ENCODE measurements around the gene DLG2. TPM values are rescaled to one million over a fixed set of nuclear protein-coding genes. Genes with fewer than 3 reads are reported as not detected.

The DLG2 gene
- total and polyA plus RNA-seq, 4 donors, result 0.30 to 5.5 (median 0.68) TPM

DNA sequence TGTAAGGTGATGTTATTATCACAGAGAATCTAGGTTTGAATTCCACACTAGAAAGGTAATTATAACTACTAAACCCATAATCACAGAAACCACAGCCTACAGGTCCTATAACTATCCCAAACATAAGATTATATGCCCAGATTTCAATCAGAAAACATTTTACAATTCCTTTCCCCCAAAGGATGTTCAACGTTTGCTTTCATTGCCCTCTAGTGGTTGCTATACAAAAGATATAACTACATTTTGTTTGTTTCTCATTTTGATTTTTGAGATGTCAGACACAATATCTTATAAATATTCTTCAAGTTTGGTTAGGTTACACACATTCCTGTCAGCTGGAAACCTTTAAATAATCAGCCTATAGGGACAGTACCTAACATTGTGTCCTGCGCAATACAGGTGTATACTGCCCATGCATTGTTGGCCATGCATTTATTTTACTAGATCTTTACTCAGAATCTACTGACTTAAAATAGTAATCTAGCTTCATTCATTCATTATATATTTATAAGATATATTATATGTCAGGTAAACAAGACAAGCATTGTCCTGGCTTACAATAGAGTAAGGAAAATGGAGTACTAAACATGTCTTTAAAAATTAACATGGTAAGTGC is 1810.5 kb downstream of the DLG2 start:
- no peaks in the 10 kb centered on the region for H3K27me3 ChIP-seq (ENCODE audit: control insufficient read depth in 4 of 4, insufficient read depth in 4 of 4, low read length in 3 of 4)
- no peak overlapping the region for H3K27ac ChIP-seq (ENCODE audit: low read depth in 1 of 2, low read length in 2 of 2)
- H3K4me3 ChIP-seq (ENCODE audit: low read depth in 1 of 3, low read length in 3 of 3), result no peak overlapping the region
- H3K36me3 ChIP-seq (ENCODE audit: control insufficient read depth in 4 of 4, insufficient read depth in 3 of 4, low read depth in 1 of 4, low read length in 3 of 4), result no peaks in the 10 kb centered on the region
- H3K9me3 ChIP-seq (ENCODE audit: control insufficient read depth in 4 of 4, low read length in 3 of 4), result no peaks in the 10 kb centered on the region
- WGBS, result 47% methylated on average over 2 of the region's 2 CpGs
- H3K4me1 ChIP-seq (ENCODE audit: control insufficient read depth in 4 of 4, insufficient read depth in 4 of 4, low read length in 3 of 4), result no peaks in the 10 kb centered on the region
- TF ChIP-seq RAD21 (IDR thresholded peaks at IDR 0.05), result peak; percentile 84
- TF ChIP-seq CTCF (IDR thresholded peaks at IDR 0.05; ENCODE audit: low read depth, low read length, missing input control), result peak; percentile 28
- TF ChIP-seq, protein P1, sequence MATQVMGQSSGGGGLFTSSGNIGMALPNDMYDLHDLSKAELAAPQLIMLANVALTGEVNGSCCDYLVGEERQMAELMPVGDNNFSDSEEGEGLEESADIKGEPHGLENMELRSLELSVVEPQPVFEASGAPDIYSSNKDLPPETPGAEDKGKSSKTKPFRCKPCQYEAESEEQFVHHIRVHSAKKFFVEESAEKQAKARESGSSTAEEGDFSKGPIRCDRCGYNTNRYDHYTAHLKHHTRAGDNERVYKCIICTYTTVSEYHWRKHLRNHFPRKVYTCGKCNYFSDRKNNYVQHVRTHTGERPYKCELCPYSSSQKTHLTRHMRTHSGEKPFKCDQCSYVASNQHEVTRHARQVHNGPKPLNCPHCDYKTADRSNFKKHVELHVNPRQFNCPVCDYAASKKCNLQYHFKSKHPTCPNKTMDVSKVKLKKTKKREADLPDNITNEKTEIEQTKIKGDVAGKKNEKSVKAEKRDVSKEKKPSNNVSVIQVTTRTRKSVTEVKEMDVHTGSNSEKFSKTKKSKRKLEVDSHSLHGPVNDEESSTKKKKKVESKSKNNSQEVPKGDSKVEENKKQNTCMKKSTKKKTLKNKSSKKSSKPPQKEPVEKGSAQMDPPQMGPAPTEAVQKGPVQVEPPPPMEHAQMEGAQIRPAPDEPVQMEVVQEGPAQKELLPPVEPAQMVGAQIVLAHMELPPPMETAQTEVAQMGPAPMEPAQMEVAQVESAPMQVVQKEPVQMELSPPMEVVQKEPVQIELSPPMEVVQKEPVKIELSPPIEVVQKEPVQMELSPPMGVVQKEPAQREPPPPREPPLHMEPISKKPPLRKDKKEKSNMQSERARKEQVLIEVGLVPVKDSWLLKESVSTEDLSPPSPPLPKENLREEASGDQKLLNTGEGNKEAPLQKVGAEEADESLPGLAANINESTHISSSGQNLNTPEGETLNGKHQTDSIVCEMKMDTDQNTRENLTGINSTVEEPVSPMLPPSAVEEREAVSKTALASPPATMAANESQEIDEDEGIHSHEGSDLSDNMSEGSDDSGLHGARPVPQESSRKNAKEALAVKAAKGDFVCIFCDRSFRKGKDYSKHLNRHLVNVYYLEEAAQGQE (IDR thresholded peaks at IDR 0.05), result no peak
- no peak for DNase-seq (ENCODE audit: low spot score)
- H3K9ac ChIP-seq (ENCODE audit: low read depth in 1 of 2, low read length in 2 of 2), result no peak overlapping the region

DNA sequence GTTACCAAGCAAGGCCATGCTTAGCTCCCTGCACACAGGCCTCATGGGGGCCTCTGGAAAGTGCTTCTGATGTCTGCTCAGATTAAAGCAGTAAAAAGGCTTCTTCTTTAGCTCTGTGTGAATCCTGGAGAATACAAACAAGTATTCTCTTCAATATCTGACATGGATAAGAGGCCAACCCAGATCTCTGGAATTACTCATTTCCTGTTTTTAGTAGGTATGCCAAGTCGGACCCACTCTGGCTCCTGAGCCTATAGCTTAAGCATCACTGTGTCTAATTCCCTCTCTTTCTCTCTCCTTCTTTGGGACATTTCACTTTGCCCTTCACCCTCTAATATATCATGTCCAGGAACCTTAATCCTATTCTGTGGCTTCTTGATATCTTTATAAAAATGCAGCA is 1811.4 kb downstream of the DLG2 start:
- Histone ChIP-seq H3K27me3 (ENCODE audit: control insufficient read depth in 4 of 4, insufficient read depth in 4 of 4, low read length in 3 of 4) (no peaks in the 10 kb centered on the region), H3K36me3 (ENCODE audit: control insufficient read depth in 4 of 4, insufficient read depth in 3 of 4, low read depth in 1 of 4, low read length in 3 of 4) (no peaks in the 10 kb centered on the region), H3K4me3 (ENCODE audit: low read depth in 1 of 3, low read length in 3 of 3) (no peak overlapping the region), H3K9me3 (ENCODE audit: control insufficient read depth in 4 of 4, low read length in 3 of 4) (no peaks in the 10 kb centered on the region), H3K27ac (ENCODE audit: low read depth in 1 of 2, low read length in 2 of 2) (no peak overlapping the region), H3K9ac (ENCODE audit: low read depth in 1 of 2, low read length in 2 of 2) (no peak overlapping the region), H3K4me1 (ENCODE audit: control insufficient read depth in 4 of 4, insufficient read depth in 4 of 4, low read length in 3 of 4) (no peaks in the 10 kb centered on the region)
- TF ChIP-seq, protein P1 (IDR thresholded peaks at IDR 0.05), result no peak
- TF ChIP-seq TAF1 (conservative IDR thresholded peaks at IDR 0.05), result no peak
- TF ChIP-seq FOXA2 (IDR thresholded peaks at IDR 0.05), result no peak
- no peak for TF ChIP-seq JUND (IDR thresholded peaks at IDR 0.05)
- no peak for TF ChIP-seq RAD21 (IDR thresholded peaks at IDR 0.05)
- TF ChIP-seq ZBTB33 (IDR thresholded peaks at IDR 0.05), result no peak
- TF ChIP-seq CTCF (IDR thresholded peaks at IDR 0.05; ENCODE audit: low read depth, low read length, missing input control), result no peak
- no peak for TF ChIP-seq EGR1 (IDR thresholded peaks at IDR 0.05; ENCODE audit: low read depth in 2 of 2)
- TF ChIP-seq HNF4A (conservative IDR thresholded peaks at IDR 0.05), result no peak
- no peak for TF ChIP-seq SP1 (IDR thresholded peaks at IDR 0.05)
- TF ChIP-seq, protein P2, sequence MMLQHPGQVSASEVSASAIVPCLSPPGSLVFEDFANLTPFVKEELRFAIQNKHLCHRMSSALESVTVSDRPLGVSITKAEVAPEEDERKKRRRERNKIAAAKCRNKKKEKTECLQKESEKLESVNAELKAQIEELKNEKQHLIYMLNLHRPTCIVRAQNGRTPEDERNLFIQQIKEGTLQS (IDR thresholded peaks at IDR 0.05), result no peak
- TF ChIP-seq GABPA (IDR thresholded peaks at IDR 0.05 in 1 of 2, conservative IDR thresholded peaks at IDR 0.05 in 1 of 2), result no peak
- TF ChIP-seq, protein P3, sequence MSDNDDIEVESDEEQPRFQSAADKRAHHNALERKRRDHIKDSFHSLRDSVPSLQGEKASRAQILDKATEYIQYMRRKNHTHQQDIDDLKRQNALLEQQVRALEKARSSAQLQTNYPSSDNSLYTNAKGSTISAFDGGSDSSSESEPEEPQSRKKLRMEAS (IDR thresholded peaks at IDR 0.05), result no peak
- TF ChIP-seq FOXA1 (IDR thresholded peaks at IDR 0.05), result no peak
- TF ChIP-seq NR2F2 (IDR thresholded peaks at IDR 0.05), result no peak
- TF ChIP-seq YY1 (IDR thresholded peaks at IDR 0.05), result no peak
- WGBS, result 67% methylated on average over 1 of the region's 1 CpG
- DNase-seq (ENCODE audit: low spot score), result no peak
